GM19324 (cell line): ENCODE results near the gene MON2.
"Not testable (repeated sequence)": the region's sequence is repeated elsewhere in the genome, so short reads cannot be mapped to it uniquely, and the experiment has no call there.

Experiments used
- ATAC-seq: cut with Tn5 transposase; IDR thresholded peaks from one replicate; pipeline ENCODE4 v1.9.1; 2021; ENCODE audit warnings: mild to moderate bottlenecking, moderate library complexity; ENCODE audit not compliant: unreplicated experiment, low FRiP score

The MON2 gene

DNA sequence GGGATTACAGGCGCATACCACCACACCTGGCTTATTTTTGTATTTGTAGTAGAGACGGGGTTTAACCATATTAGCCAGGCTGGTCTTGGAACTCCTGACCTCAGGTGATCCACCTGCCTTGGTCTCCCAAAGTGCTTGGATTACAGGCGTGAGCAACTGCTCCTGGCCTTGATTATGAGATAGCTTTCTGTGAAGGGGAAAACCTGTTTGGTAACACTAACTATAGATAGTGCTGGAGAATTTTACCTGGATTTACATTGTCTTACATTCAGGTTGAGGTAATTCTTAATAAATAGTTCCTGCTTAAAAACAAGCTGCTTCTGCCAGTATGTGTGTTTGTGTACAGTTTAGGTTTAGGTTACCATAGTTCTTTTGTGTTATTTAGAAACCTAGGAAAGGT lies 77.1 kb downstream of the MON2 start:
- no peak for ATAC-seq

DNA sequence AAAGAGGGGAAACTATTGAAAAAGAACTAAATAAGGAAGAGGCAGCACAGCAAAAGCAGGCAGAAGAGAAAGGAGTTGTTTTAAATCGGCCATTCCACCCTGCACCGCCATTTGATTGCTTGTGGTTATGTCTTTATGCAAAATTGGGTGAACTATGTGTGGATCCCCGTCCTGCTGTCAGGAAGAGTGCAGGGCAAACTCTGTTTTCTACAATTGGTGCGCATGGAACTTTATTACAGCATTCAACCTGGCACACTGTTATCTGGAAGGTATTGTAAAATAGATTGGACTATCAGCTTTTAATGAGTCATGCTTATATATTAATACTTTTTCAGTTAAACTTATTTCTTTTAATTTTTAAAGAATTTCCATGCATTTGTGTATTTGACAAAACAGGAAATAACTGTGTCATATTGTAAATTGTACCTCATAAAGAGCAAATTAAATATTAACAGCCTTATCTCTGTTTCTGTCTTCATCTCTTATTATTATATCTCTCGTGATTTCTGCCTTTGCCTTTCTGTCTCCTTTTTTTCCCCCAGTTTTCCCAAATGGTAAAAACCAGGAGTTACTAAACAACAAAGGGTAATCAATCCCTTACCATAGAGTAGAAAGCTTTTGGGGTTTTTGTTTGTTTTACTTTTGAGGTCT lies 86.4 kb downstream of the MON2 start:
- no peak for ATAC-seq

GRCh38 chr12:62559366-62559765 lies 92.7 kb downstream of the MON2 start:
- ATAC-seq = not testable (repeated sequence)

- no peak for ATAC-seq
Observed at GRCh38 chr12:62562846-62563245, 96.2 kb downstream of the MON2 start.

GRCh38 chr12:62575036-62575435 lies 108.4 kb downstream of the MON2 start:
- no peak for ATAC-seq

DNA sequence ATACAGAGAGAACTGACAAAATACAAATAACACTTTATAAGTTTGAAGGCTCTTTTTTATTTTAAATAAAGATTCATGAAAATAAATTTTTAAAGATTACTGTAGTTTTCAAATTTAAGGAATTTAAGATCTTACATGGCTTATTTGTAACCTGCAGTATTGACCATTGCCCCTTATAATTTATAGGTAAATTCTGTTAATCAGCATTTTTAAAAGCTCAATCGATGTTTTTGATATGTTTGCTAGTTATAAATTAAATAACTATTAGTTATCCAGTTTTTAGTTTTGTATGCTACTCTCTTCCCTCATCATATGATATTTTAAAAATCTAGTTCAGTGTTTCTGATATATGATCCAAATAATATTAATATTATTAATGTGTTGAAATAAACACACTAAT lies 109.9 kb downstream of the MON2 start:
- no peak for ATAC-seq

DNA sequence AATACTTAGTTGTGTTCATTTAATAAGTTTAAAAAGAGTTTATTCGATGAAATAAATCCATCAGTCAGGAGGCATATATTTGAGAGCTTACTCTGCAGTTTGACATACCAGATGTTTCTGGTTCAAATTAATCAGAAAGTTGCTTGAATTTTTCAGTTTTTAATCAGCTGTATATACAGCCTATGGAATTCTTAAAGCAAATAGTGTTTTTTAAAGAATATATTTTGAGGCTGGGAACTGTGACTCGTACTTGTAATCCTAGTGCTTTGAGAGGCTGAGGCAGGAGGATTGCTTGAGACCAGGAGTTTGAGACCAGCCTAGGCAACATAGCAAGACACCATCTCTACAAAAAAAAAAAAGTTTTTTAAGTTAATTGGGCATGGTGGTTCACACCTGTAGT lies 112.1 kb downstream of the MON2 start:
- ATAC-seq = no peak

DNA sequence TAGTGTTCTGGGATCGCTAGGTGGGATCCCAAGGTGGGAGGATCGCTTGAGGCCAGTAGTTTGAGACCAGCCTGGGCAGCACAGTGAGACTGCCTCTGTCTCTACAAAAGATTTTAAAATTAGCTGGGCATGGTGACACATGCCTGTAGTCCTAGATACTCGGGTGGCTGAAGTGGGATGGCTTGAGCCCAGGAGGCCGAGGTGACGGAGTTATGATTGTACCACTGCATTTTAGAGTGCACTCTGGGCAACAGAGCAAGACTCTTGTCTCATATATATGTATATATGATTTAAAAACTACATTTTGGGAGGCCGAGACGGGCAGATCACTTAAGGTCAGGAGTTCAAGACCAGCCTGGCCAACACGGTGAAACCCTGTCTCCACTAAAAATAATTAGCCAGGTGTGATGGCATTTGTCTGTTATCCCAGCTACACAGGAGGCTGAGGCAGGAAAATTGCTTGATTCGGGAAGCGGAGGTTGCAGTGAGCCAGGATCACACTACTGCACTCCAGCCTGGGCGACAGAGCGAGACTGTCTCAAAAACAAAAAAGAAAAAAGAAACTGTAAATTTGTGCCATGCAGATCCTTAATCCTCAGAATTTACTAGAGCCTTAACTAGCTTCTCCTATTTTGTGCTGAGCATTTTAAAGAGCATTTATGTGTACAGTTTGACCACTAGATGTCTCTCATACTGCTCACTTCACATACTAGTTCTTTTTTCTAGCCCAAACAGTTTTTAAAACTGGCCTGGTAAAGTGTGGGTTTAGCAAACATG lies 114.8 kb downstream of the MON2 start:
- ATAC-seq = no peak

- no peak for ATAC-seq
Observed at GRCh38 chr12:62582065-62582366, 115.4 kb downstream of the MON2 start.

GRCh38 chr12:62584619-62585018 lies 118.0 kb downstream of the MON2 start:
- ATAC-seq = no peak

DNA sequence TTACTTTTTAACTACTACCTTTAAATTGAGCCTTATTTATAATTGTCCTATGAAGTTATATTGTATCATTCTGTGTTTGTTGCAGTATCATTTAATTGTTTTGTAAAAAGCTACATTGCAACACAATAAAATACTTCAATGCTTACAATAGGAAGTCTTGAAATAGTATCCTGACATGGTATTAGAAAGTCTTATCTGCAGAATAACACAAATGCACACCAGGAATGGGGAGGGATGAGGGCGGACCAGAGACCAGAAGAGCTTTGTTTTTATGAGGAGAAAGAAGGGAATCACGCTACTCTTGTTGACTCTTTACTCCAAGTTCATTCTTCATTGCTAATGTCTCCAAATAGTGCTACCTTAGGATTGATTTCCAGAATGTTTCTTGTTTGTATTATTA lies 120.2 kb downstream of the MON2 start:
- ATAC-seq = no peak

GRCh38 chr12:62588916-62589315 lies 122.3 kb downstream of the MON2 start:
- no peak for ATAC-seq

- no peak for ATAC-seq
Observed at GRCh38 chr12:62597253-62597652, 130.6 kb downstream of the MON2 start.

- no peak for ATAC-seq
Observed at GRCh38 chr12:62598846-62599245, 132.2 kb downstream of the MON2 start.

DNA sequence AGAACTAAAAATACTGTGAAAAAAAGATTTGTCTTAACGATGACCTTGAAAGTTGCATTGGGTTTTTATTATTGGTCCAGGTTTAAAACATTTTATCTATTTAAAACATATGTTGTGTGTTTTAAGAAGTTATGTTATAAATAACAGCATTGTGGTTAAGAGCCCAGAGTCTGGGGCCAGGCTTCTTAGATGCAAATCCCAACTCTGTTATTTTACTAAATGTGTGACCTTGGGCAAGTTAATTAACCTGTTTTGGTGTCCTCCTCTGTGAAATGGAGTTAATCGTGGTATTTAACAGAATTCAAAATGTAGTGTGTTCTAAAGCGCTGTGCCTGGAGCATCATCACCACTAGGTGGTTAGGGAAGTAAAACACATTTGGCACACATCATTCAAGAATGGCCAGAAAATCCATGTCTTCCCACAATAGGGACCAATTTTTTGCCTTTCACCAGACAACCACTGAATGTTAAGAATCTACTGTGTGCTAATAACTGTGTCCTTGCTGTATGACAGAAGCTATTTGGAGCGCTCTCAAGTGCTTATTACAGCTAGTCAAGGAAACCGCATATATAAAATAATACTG lies 133.3 kb downstream of the MON2 start:
- ATAC-seq = no peak

GRCh38 chr12:62601765-62602164 lies 135.1 kb downstream of the MON2 start:
- no peak for ATAC-seq

DNA sequence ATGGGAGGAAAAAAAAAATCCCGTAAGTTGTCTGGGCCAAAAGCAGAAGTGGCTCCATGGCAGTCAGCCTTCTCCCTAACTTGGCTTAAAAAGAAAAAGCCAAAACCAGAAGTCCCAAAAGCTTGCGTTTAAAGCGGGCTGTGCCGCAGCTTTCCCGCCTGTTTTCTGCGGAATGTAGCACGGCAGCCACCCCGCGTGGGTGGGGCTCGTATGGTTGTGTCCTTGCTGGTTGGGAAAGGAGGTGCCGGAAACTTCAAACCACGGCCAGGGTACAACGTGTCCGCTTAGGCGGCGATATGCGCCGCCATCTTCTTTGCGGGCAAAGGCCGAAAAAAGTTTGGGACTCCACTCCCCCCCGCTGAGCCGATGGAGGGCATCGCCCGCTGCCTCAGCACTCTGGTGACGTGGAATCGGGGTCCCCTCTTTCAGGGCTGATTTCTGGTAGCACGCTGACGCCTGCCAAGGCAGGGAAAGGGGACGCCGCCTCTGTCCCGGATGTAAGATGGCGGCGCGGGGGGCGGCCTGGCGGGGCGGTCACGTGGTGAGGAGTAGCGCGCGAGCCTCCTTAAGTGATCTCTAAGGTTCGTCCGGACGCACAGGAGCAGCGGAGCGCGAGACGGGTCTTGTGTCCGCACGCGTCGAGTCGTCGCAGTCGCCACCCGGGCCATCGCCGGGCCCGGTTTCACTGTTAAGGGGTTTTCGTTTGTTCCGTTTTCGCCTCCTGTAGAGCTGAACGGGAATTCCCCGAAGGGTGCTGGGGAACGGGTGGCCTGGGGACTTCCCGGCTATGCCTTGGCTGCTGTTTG lies 135.8 kb downstream of the MON2 start:
- ATAC-seq = peak; percentile 68

GRCh38 chr12:62603061-62603810 lies 136.6 kb downstream of the MON2 start:
- ATAC-seq = peak; percentile 79

DNA sequence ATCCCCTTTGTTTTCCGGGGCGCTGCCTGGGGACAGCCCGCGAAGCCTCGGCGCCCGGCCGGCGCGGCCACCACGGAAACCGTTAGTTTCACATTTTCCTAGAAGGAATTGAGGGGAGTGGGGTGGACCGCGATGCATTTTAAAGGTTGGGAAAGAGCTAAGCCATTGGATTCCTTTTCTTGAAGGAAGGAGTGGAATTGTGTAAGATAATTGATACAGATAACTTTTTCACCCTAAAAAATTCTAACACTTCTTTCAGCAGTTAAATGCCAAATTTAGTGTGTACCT lies 137.1 kb downstream of the MON2 start:
- no peak for ATAC-seq

DNA sequence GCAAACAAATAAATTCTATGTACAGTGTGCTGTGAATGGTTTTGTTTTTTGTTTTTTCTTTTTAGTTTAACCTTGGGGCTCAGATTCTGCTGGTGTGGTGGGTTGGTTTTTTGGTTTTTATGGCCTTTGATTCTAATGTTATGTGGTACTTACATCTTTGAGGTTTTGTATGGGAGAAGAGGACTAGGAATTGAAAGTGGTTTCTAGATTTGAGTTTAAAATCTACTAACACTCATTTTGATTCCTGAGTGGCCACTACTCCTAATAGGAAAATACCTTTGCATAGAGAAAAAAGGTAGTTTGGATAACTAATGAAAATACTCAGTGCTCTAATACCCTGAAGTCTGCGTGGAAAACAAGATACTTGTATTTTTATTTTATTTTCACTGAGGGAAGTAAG lies 137.7 kb downstream of the MON2 start:
- ATAC-seq = no peak

GRCh38 chr12:62604871-62605270 lies 138.2 kb downstream of the MON2 start:
- ATAC-seq = no peak
